DMS114 treated with DMSO at 0.1 percent for 48 hours (cell line): Measurements from ENCODE around the gene DIDO1.

Experiments
- DNase-seq: peaks from one replicate; lab custom pipeline; 2025; ENCODE audit not compliant: unreplicated experiment; lab: John Stamatoyannopoulos, UW

The DIDO1 gene

GRCh38 chr20:62897666-62898065 is 28.6 kb downstream of the DIDO1 start:
- DNase-seq = no peak

DNA sequence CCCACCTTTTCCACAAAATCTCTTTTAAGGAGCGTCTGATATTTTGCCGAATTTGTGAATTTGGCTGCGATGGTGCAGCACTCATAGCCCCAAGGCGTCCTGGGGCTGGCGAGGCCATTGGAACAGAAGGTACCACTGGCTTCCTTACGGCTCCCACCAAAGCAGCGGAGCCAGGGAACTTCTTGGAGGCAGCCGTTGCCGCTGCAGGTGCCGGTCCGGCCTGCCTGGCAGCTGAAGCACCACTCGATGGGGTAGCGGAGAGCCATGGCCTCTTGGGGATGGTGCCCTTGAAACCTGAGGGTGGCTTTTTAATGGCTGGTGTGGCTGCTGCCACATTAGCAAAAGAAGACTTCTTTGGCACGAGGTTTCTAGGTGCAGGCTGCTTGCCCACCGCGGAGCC is 29.8 kb downstream of the DIDO1 start:
- no peak for DNase-seq

DNA sequence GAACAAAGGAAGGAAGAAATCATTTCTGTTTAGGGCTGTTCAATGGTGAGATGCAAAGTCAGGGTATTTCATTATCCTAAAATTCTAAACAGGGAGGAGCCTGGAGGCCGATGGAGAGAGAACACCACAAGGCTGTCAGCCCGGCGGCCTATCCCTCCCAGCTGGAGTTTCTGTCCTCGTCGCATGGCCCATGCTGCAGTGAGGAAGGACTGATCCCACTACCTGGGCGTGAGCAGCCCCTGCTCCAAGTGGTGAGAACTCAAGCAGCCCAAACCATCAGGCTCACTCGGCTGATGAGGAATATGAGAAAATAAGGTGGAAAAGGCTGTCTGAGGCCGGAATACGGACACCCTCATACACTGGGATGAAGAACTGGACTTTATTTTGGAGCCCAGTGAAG is 30.8 kb downstream of the DIDO1 start:
- no peak for DNase-seq

DNA sequence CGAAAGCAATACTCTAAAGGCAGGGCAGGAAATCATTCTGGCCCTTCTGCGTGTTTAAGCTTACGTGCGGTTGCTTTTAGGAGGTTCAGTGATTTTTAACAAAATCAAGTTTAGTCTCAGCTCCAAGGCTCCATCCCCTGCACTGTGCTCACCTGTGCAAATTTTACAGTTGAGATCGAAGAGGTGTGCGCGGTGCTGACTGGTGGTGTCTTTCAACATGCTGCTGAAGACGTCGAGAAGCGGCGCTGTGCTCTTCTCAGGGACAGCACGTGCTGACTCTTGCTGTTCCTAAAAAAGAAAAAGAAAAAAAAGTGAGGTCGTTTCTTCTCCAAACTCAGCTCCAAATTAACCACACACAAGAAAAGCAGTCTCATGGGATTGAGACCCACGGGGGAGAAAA is 32.0 kb downstream of the DIDO1 start:
- DNase-seq = no peak

- no peak for DNase-seq
Measured at GRCh38 chr20:62893700-62894099, 32.6 kb downstream of the DIDO1 start.

- DNase-seq = no peak
Measured at GRCh38 chr20:62892348-62893304, 33.7 kb downstream of the DIDO1 start.

DNA sequence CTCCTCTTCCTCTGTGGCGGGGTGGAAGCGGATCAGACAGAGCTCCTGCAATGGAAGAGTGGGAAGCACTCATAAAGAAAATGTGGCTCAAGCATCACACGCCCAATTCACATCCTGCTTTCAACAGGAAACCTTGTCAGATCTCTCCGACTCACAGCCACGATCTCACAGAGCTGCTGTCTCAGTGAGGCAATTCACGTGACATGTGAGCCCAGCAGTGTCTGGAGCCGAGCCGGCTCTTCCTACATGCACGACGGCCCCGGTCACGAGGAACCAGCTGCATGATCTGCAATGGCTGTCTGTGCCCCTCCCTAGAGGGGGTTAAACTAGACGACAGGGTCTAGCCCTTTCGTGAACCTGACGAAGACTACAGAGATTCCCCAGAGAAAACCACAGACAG is 35.2 kb downstream of the DIDO1 start:
- no peak for DNase-seq

- DNase-seq = no peak
Measured at GRCh38 chr20:62890444-62890843, 35.9 kb downstream of the DIDO1 start.

GRCh38 chr20:62889871-62890270 is 36.4 kb downstream of the DIDO1 start:
- no peak for DNase-seq

DNA sequence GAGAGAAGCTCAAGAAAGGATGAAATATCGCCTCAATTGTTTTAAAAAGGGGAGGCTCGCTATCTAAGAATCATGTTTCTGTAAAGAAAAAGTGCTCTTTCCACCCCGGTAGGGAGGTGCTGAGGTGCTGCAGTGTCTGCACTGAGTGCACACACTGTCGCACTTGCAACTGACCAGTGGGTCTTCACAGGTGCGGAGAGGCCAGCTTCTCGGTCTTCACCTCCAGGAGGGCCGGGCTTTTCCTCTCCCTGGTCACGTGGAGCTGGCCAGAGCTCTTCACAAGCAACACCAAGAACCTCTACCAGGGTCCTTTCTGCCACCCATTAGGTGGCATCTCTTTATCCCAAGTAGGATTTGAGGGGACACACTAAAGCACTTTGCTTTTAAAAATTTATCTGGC is 36.9 kb downstream of the DIDO1 start:
- no peak for DNase-seq

- no peak for DNase-seq
Measured at GRCh38 chr20:62888910-62889309, 37.4 kb downstream of the DIDO1 start.

DNA sequence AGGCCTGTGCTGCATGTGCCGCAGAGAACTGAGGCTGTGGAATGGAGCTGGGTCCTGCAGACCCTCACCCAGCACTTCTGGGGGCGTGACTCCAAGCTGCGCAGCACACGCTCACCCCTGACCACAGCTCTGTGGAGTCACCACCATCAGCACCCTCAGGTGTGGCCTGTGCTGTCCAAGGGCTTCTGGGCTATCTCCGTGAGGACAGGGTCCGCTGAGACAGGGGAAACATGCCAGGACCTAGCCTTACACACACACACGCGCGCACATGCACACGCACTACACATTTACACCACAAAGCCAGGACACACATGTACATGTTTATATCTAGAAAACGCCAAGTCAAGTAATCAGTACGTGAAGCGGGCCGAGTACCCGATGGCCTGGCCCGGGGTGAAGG is 37.9 kb downstream of the DIDO1 start:
- DNase-seq = no peak

DNA sequence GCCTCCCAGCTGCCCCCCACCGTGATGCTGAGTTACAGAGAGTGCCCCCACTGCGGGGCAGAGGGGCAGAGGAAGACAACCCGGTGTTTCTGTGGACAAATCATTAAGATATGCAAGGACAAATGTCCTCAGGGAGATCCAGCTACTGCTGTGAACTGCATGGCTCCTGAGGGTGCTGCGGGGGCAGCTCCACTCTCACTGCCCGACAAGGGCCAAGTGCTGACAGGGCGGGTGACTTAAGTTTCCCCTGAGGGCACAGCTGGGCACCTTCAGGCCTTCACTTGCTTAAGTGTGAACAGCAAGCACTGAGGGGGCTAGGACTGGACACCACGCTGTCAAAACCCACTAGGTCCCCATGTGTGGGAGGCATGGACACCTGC is 38.5 kb downstream of the DIDO1 start:
- no peak for DNase-seq

- no peak for DNase-seq
Measured at GRCh38 chr20:62887152-62887859, 39.0 kb downstream of the DIDO1 start.

GRCh38 chr20:62886709-62887058 is 39.6 kb downstream of the DIDO1 start:
- no peak for DNase-seq

DNA sequence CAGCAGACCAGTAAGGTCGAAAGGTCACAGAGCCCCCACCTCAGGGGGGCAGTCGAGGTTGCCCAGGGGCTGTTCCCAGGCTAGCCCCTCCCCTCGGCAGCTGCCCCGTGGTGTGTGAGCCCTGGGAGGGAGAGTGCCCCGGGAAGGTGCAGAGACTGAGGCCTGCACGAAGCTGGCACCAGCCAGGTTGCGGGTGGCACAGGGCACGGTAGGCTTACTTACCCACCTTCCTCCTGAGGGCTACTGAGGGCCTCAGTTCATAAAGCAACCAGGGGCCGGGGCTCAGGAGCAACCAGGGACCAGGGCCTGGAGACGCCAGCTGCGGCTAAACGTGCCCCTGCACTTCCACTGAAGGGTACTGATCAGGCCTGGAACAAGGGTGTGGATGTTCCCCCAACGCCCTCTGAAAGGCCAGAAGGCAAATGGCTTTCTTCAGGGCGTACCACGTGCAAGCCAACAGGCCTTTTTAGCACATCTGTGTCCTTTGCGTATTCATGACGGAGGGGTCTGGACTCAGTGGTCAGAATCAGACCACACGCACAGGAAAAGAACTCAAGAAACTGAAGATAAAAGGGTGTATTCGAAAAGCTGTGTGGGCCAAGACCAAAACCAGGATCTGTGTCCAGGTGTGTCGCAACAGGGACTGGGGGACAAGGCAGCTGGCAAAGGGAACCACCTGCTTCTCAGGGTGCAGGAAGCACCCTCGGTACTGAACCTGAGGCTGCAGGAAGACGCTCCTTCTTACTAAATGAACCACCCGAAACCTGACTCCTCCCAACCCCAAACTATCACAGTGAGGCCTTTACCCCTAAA is 40.2 kb downstream of the DIDO1 start:
- DNase-seq = no peak

DNA sequence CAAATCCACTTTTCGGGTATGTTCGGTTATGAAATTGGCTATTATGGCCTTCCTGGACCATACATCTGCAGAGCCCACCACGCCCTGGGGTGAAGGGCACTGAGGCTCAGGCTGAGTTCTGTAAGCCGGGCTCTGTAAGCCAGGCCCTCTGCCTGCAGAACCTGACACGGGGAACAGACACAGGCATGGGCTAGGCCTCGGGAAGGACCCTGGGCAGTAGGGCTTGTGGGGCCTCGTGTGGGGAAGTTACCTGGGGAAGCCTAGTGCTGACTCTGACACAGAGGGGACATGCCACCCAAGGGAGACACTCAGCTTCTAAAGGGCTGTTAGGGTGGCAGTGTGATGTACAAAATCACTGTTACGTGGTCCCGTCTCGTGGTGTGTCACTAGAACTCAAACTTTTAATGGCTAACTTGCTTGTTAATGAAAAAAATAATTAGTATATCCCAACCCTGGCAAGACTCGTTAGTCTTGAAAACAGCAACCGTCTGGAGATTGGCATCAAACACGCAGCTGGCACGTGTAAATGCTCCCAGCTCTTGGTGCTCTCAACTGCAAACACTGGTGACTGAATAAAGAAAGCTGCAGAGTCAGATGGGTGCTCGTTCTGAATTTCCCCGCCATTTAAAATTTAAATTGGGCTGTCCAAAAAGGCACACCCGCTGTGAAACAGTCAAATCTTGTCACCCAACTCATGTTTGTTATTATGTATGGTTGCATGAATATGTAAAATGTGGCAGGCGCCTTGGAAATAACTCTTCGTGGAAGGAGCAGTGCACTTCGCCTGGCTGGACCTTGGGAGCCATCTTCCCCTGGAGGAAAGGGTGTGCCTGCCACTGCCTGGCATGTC is 41.0 kb downstream of the DIDO1 start:
- DNase-seq = no peak

- DNase-seq = no peak
Measured at GRCh38 chr20:62884556-62884955, 41.7 kb downstream of the DIDO1 start.

DNA sequence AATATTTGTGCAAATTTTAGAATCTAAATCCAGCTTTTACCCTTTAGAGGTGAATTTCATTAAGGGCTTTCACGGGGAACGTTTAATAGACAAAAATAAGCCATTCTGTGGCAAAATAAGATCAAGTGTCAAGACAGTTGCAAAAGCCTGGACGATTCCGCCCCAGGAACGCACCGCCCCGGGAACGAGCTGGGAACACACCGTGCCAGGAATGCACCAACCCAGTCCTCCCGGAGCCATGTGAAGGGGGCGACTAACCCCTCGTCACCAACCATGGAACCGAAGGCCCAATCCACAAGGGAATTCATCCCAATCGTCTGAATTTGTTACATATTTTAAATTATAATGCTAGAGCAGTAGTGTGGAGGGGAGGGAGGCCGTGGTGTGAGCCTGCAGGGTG is 43.9 kb downstream of the DIDO1 start:
- no peak for DNase-seq

DNA sequence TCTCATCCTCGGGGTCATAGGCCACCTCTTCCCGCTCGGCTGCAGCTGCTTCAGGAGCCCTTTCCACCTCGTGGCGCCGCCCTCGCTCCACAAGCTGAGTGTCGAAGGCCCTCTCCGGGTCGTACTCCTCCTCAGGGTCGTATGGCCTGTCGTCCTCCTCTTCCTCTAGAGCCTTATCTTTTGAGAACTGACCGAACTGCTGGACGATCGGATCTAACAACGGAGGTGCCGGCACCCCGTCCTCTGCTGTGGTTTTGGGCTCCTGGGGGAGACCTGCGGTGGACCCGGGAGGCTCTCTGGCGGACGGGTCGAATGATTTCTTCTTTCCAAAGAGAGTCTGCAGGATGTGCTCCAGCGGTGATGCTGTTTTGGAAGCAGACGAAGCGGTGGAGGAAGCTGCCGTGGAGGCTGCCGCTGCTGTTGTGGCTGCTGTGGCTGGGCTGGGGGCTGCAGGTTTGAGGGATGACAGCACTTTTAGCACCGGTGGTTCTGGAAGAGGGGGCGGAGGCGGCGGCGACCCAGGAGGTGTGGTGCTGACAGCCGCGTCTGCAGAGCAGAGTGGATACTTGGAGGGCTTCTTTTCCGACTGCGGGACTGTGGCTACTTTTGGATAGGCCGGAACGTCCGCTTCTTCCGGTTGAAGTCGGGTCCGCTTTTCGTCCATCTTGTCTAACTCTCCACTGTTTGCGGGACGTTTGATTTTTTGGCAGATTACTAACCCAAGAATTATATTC is 44.5 kb downstream of the DIDO1 start:
- no peak for DNase-seq
